ENCODE measurements around the gene TMCO1. TPM values are rescaled to one million over a fixed set of nuclear protein-coding genes. Genes with fewer than 3 reads are reported as not detected.
"Not testable (repeated sequence)": the region's sequence is repeated elsewhere in the genome, so short reads cannot be mapped to it uniquely, and the experiment has no call there.

TMCO1 gene
- total RNA-seq, 3 donors from 2014 or later = 57.1 to 89.4 (median 68.8) TPM

DNA sequence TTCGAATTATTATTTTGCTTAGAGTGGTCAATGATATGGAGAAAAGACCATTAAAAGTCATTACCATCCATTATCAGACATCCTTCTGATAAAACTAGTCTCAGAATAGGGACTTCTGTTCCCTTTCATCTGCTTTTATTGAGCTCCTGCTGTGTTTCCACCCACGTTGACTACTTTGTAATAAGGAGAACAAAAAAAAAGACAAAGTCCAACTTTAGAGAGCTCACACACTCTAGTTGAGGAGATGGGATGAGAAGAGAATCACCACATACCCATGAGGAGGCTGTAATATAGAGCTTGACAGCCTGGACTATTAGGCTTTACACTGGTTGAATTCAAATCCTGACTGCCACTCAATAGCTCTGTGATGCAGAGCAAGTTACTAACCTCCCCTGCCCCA is 42.5 kb downstream of the TMCO1 start:
- Histone ChIP-seq H3K27me3 (no peaks in the 10 kb centered on the region), H3K36me3 (no peaks in the 10 kb centered on the region)

DNA sequence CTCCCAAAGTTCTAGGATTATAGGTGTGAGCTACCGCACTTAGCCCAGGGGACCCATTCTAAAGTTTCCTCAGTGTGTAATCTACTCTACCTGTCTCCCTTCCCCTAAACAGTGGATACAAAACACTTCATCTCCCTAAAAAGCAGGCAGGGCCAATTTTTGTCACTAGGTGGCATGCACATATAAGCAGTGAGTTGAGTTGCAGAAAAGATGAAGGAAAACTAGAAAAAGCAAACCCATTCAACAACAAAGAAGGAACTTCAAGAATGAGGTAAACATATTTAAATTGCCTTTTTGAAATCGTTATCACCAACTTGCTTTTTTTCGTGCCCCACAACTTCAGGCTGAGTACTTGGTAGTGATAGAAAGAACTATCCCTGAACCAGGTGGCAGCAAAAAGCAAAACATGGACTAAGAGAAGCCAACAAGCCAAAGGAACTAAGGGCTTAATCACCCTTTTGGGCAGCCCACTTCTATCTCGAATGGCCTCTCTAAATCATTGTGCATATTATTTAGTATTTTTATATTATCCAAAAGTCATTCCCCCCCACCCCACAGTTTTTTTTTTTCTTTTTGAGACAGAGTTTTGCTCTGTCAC is 50.7 kb downstream of the TMCO1 start:
- Histone ChIP-seq H3K4me1 (no peaks in the 10 kb centered on the region), H3K9me3 (no peaks in the 10 kb centered on the region), H3K36me3 (no peaks in the 10 kb centered on the region), H3K4me3 (no peak overlapping the region), H3K27me3 (no peaks in the 10 kb centered on the region), H3K27ac (no peak overlapping the region)
- intact Hi-C loops (cut with DNase I; ENCODE audit: low total_unique reads) = loop anchor here (10.0 kb wide), 1 partner anchor 197 kb away; no protein-coding TSS in a partner anchor
- TF ChIP-seq POLR2A (IDR thresholded peaks at IDR 0.05) (no peak), POLR2AphosphoS5 (IDR thresholded peaks at IDR 0.05) (no peak)
- TF ChIP-seq, protein P1, sequence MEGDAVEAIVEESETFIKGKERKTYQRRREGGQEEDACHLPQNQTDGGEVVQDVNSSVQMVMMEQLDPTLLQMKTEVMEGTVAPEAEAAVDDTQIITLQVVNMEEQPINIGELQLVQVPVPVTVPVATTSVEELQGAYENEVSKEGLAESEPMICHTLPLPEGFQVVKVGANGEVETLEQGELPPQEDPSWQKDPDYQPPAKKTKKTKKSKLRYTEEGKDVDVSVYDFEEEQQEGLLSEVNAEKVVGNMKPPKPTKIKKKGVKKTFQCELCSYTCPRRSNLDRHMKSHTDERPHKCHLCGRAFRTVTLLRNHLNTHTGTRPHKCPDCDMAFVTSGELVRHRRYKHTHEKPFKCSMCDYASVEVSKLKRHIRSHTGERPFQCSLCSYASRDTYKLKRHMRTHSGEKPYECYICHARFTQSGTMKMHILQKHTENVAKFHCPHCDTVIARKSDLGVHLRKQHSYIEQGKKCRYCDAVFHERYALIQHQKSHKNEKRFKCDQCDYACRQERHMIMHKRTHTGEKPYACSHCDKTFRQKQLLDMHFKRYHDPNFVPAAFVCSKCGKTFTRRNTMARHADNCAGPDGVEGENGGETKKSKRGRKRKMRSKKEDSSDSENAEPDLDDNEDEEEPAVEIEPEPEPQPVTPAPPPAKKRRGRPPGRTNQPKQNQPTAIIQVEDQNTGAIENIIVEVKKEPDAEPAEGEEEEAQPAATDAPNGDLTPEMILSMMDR (IDR thresholded peaks at IDR 0.05) = peak; percentile 12 to 69 (median 52)
- no peak for DNase-seq (ENCODE audit: low spot score in 2 of 2)

More for the DNA sequence above, 42.5 kb downstream of the TMCO1 start:
- Histone ChIP-seq H3K4me3 (no peak overlapping the region), H3K4me1 (no peaks in the 10 kb centered on the region), H3K9me3 (no peaks in the 10 kb centered on the region), H3K27ac (no peak overlapping the region)
- TF ChIP-seq POLR2A (IDR thresholded peaks at IDR 0.05) (no peak), POLR2AphosphoS5 (IDR thresholded peaks at IDR 0.05) (no peak)
- TF ChIP-seq, protein P1 (IDR thresholded peaks at IDR 0.05) = no peak
- intact Hi-C loops (cut with DNase I; ENCODE audit: low total_unique reads) = no loop called here
- DNase-seq (ENCODE audit: low spot score in 2 of 2) = no peak

GRCh38 chr1:165716265-165717051 is 52.2 kb downstream of the TMCO1 start:
- H3K9me3 ChIP-seq; H3K27me3 ChIP-seq; H3K36me3 ChIP-seq; H3K4me3 ChIP-seq; H3K27ac ChIP-seq; H3K4me1 ChIP-seq; DNase-seq (ENCODE audit: low spot score in 2 of 2): not testable (repeated sequence)
- intact Hi-C loops (cut with DNase I; ENCODE audit: low total_unique reads) = loop anchor here (10.0 kb wide), 1 partner anchor 198 kb away; no protein-coding TSS in a partner anchor

- intact Hi-C loops (cut with DNase I; ENCODE audit: low total_unique reads) = loop anchor here (10.0 kb wide), 1 partner anchor 202 kb away; no protein-coding TSS in a partner anchor
- TF ChIP-seq POLR2A (IDR thresholded peaks at IDR 0.05) (no peak), POLR2AphosphoS5 (IDR thresholded peaks at IDR 0.05) (no peak)
- TF ChIP-seq, protein P1 (IDR thresholded peaks at IDR 0.05) = no peak
- no peak overlapping the region for H3K27ac ChIP-seq
- no peaks in the 10 kb centered on the region for H3K9me3 ChIP-seq
- no peak for DNase-seq (ENCODE audit: low spot score in 2 of 2)
- H3K4me1 ChIP-seq = no peaks in the 10 kb centered on the region
- no peak overlapping the region for H3K4me3 ChIP-seq
- no peaks in the 10 kb centered on the region for H3K27me3 ChIP-seq
- H3K36me3 ChIP-seq = no peaks in the 10 kb centered on the region
Observed at GRCh38 chr1:165712764-165713163, 55.9 kb downstream of the TMCO1 start.

DNA sequence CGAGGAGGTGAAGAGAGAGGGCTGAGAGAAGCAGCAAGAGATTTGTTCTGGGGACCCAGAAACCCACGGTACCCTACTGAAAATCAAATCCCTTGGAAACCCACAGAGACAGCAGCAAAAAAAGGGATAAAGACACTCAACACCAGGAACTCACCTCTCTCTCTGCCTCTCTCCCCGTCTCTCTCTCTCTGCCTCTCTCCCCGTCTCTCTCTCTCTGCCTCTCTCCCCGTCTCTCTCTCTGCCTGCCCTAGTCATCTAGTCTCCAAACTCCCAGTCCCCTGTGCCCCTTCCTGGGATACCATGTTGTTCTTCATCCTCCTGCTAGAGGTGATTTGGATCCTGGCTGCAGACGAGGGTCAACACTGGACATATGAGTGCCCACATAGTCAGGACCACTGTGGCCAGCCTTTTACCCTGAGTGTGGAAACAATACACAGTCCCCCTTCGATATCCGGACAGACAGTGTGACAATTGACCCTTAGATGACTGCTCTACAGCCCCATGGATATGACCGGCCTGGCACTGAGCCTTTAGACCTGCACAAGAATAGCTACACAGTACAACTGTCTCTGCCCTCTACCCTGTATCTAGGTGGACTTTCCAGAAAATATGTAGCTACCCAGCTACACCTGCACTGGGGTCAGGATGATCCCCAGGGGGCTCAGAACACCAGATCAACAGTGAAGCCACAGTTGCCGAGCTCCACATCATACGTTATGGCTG is 60.5 kb downstream of the TMCO1 start:
- intact Hi-C loops (cut with DNase I; ENCODE audit: low total_unique reads) = no loop called here
- TF ChIP-seq, protein P1 (IDR thresholded peaks at IDR 0.05) = no peak
- TF ChIP-seq POLR2A (IDR thresholded peaks at IDR 0.05) = no peak
- TF ChIP-seq POLR2AphosphoS5 (IDR thresholded peaks at IDR 0.05) = no peak
- Histone ChIP-seq H3K4me3 (no peak overlapping the region), H3K9me3 (no peaks in the 10 kb centered on the region), H3K27me3 (no peaks in the 10 kb centered on the region), H3K4me1 (no peaks in the 10 kb centered on the region), H3K36me3 (no peaks in the 10 kb centered on the region), H3K27ac (no peak overlapping the region)
- DNase-seq (ENCODE audit: low spot score in 2 of 2) = no peak
